Memory B cell (primary cell): Measurements from ENCODE around the gene MED15.

Experiments
- ATAC-seq: fragments of 150-1000 bp; cut with Tn5 transposase; 2 replicates; pipeline ENCODE4 v1.10.0; 2021; ENCODE audit warnings: low read depth, mild to moderate bottlenecking, moderate library complexity
- DNase-seq, 2 donors: peaks; one replicate each; pipeline ENCODE4 v3.0.0; 2022; ENCODE audit warnings: low spot score in 2 of 2
- H3K27ac Mint-ChIP-seq: one replicate; pipeline ENCODE4 v1.8.0; 2022; ENCODE audit warnings: mild to moderate bottlenecking, moderate library complexity, mixed read lengths
- H3K27me3 Mint-ChIP-seq: one replicate; pipeline ENCODE4 v1.8.0; 2022; ENCODE audit warnings: mixed read lengths
- H3K36me3 Mint-ChIP-seq: one replicate; pipeline ENCODE4 v1.8.0; 2022; ENCODE audit warnings: mild to moderate bottlenecking, mixed read lengths
- H3K4me1 Mint-ChIP-seq: one replicate; pipeline ENCODE4 v1.8.0; 2022; ENCODE audit warnings: mixed read lengths
- H3K4me3 Mint-ChIP-seq: one replicate; pipeline ENCODE4 v1.8.0; 2022; ENCODE audit warnings: mild to moderate bottlenecking, moderate library complexity, mixed read lengths
- H3K9me3 Mint-ChIP-seq: one replicate; pipeline ENCODE4 v1.8.0; 2022; ENCODE audit warnings: mixed read lengths

Gene MED15

DNA sequence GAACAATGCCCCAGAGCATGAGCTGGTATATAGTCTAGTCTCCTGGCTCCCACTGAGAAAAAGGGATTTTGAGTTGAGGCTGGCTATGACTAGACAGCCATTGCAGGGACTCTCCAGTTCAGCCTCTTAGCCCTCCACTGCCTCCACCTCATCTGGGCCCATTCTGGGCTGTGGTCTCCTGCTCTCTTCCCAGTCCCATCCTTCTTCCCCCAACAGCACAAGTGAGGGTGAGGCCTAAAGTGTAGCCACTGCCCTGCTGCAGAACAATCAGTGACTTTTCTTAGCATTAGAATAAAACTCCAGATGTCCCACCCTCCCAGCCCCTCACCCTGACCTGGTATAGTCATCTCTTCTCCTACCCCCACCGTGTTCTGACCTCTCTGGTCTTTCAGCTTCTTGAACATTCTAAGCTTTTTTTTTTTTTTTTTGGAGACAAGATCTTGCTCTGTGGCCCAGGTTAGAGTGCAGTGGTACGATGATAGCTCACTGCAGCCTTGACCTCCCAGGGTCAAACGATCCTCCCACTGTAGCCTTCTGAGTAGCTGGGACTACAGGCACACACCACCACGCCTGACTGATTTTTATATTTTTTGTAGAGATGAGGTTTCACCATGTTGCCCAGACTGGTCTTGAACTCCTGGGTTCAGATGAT lies 4.3 kb downstream of the MED15 start:
- no peak for DNase-seq
- peaks cover 3% of the 10 kb centered on the region for H3K36me3 Mint-ChIP-seq
- no peak for ATAC-seq
- peak overlapping the region; percentile 41 for H3K27ac Mint-ChIP-seq
- H3K4me3 Mint-ChIP-seq, result no peak overlapping the region
- H3K9me3 Mint-ChIP-seq, result no peaks in the 10 kb centered on the region
- no peaks in the 10 kb centered on the region for H3K27me3 Mint-ChIP-seq
- peaks cover 48% of the 10 kb centered on the region for H3K4me1 Mint-ChIP-seq

DNA sequence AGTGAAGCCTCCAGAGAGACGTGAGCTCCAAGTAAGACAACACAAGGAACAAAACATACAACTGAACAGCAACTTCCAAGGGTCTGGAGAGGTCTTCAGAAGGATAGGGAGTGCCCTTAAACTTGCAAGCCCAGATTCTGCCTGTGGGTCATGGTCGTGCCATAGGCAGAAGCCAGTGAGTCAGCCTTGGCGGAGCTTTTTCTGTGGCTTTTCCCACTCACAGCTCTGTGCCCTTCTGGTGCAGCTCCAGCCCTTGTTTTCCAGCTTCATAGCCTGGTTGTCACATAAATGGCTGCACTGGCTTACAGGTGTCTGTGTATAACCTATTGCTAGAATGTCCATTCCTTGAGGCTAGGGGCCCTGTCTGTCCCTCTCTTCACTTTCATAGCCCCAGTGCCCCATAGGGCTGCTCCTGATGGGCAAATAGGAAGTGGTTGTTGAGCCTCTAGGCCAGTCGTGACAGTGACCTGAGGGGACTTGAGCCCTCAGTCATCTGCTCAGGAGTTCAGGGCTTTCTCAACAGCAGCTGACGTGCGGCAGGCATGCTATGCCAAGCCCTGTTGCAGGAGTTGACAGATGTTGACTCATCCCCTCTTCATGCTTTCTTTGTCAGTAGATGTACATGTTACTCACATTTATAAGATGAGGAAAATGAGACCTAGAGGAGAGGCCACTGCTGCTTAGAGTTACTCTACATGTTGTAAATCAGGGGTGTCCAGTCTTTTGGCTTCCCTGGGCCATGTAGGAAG lies 7.4 kb downstream of the MED15 start:
- ATAC-seq (no peak), DNase-seq (no peak)
- Mint-ChIP-seq H3K4me1 (peaks cover 39% of the 10 kb centered on the region), H3K4me3 (no peak overlapping the region), H3K27me3 (no peaks in the 10 kb centered on the region), H3K36me3 (peaks cover 9% of the 10 kb centered on the region), H3K9me3 (no peaks in the 10 kb centered on the region), H3K27ac (peak overlapping the region; percentile 45)

GRCh38 chr22:20516399-20516798 lies 9.0 kb downstream of the MED15 start:
- H3K4me1 Mint-ChIP-seq, result peaks cover 35% of the 10 kb centered on the region
- ATAC-seq, result no peak

DNA sequence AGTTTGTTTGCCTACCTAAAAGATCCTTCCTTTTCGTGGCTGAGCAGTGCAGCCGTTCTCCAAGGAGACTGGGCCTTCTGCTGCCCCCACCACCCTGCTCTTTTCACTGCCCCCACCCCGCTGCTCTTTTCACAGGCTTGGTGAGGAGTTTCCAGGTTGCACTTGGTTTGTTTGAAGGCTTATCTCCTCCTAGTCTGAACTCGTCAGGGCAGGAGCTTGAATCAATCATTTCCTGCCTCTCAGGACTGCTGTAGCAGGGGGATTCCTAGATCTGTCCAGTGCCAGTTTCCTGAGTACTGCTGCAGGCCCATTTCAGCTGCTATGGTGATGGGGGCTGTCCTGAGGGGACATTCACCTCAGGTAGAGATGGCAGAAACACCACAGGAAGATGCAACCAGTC lies 10.0 kb downstream of the MED15 start:
- no peak overlapping the region for H3K27ac Mint-ChIP-seq
- no peak for ATAC-seq
- no peaks in the 10 kb centered on the region for H3K9me3 Mint-ChIP-seq
- H3K27me3 Mint-ChIP-seq, result no peaks in the 10 kb centered on the region
- peaks cover 30% of the 10 kb centered on the region for H3K4me1 Mint-ChIP-seq
- H3K36me3 Mint-ChIP-seq, result peaks cover 17% of the 10 kb centered on the region
- H3K4me3 Mint-ChIP-seq, result no peak overlapping the region
- DNase-seq, result no peak

More at GRCh38 chr22:20516399-20516798, 9.0 kb downstream of the MED15 start:
- H3K9me3 Mint-ChIP-seq, result no peaks in the 10 kb centered on the region
- H3K27ac Mint-ChIP-seq, result no peak overlapping the region
- peaks cover 12% of the 10 kb centered on the region for H3K36me3 Mint-ChIP-seq
- no peak overlapping the region for H3K4me3 Mint-ChIP-seq
- no peak for DNase-seq
- no peaks in the 10 kb centered on the region for H3K27me3 Mint-ChIP-seq

GRCh38 chr22:20517841-20518592 lies 10.6 kb downstream of the MED15 start:
- no peak for ATAC-seq

DNA sequence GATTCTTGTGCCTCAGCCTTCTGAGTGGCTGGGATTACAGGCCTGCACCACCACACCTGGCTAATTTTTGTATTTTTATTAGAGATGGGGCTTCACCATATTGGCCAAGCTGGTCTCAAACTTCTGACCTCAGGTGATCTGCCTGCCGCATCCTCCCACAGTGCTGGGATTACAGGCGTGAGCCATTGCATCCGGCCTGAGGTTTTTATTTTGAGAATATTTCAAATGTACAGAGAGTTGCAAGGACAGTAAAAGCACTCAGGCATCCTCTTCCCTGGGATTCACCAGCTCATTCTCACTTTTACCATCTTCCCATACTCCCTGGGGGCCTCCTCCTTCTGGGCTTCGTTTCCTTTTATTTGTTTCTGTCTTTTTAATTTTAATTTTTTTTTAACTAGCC lies 12.1 kb downstream of the MED15 start:
- H3K27ac Mint-ChIP-seq, result no peak overlapping the region
- peaks cover 36% of the 10 kb centered on the region for H3K4me1 Mint-ChIP-seq
- H3K4me3 Mint-ChIP-seq, result no peak overlapping the region
- ATAC-seq (no peak), DNase-seq (no peak)
- H3K36me3 Mint-ChIP-seq, result peaks cover 18% of the 10 kb centered on the region
- no peaks in the 10 kb centered on the region for H3K27me3 Mint-ChIP-seq
- H3K9me3 Mint-ChIP-seq, result no peaks in the 10 kb centered on the region

More at GRCh38 chr22:20517841-20518592, 10.6 kb downstream of the MED15 start:
- H3K4me1 Mint-ChIP-seq, result peaks cover 33% of the 10 kb centered on the region
- peak overlapping the region; percentile 65 for H3K27ac Mint-ChIP-seq
- H3K9me3 Mint-ChIP-seq, result no peaks in the 10 kb centered on the region
- DNase-seq, result no peak
- H3K27me3 Mint-ChIP-seq, result no peaks in the 10 kb centered on the region
- peaks cover 18% of the 10 kb centered on the region for H3K36me3 Mint-ChIP-seq
- no peak overlapping the region for H3K4me3 Mint-ChIP-seq

GRCh38 chr22:20520093-20520511 lies 12.7 kb downstream of the MED15 start:
- H3K27me3 Mint-ChIP-seq, result no peaks in the 10 kb centered on the region
- peaks cover 18% of the 10 kb centered on the region for H3K36me3 Mint-ChIP-seq
- no peak for DNase-seq
- no peak overlapping the region for H3K4me3 Mint-ChIP-seq
- peaks cover 36% of the 10 kb centered on the region for H3K4me1 Mint-ChIP-seq
- H3K9me3 Mint-ChIP-seq, result no peaks in the 10 kb centered on the region
- ATAC-seq, result no peak
- H3K27ac Mint-ChIP-seq, result no peak overlapping the region

DNA sequence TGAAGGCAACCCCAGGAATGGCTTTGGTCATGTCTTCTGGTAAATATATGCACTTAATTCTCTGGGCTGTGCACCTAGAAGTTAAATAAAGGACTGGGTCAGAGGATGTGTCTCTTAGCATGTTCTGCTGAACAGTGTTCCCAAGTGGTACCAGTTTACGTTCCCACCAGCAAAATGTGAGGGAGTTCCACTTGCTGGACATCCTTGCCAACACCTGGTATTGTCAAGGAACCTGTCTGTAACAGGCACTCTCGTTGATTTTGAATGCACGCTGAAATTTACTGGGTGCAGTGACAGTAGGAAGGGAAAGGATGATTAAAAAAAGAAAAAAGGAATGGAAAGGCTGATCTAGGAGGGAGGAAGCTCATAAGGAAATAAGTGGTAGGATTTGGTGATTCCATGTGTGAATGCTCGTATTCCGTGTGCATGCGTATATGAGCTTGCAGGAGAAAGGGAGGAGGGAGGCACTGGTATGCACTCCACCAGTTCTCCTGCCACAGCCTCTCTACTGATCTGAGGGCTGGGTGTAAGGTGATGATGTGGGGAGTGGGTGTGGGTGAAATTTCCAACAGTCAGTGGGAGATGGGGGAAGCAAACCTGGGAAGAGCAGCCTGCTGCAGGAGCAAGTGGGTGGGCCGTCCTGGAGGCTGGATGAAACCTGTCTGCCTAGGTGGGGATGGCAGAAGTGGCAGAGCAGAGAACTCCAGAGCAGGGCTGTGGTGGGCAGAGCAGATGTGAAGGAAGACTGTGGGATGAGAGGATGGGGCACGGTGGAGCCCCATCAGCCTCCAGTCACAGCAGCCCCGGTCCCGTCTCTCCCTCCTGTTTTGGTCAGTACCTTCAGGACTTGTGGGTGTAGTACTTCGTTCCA lies 15.0 kb downstream of the MED15 start:
- peaks cover 28% of the 10 kb centered on the region for H3K36me3 Mint-ChIP-seq

GRCh38 chr22:20523086-20523983 lies 15.9 kb downstream of the MED15 start:
- Mint-ChIP-seq H3K36me3 (peaks cover 28% of the 10 kb centered on the region), H3K27ac (peak overlapping the region; percentile 50), H3K9me3 (no peaks in the 10 kb centered on the region), H3K27me3 (no peaks in the 10 kb centered on the region), H3K4me1 (peaks cover 36% of the 10 kb centered on the region), H3K4me3 (no peak overlapping the region)
- ATAC-seq (no peak), DNase-seq (no peak)

More for the DNA sequence above, 15.0 kb downstream of the MED15 start:
- ATAC-seq (no peak), DNase-seq (no peak)
- peaks cover 42% of the 10 kb centered on the region for H3K4me1 Mint-ChIP-seq
- no peaks in the 10 kb centered on the region for H3K9me3 Mint-ChIP-seq
- no peak overlapping the region for H3K4me3 Mint-ChIP-seq
- no peaks in the 10 kb centered on the region for H3K27me3 Mint-ChIP-seq
- peak overlapping the region; percentile 22 for H3K27ac Mint-ChIP-seq

DNA sequence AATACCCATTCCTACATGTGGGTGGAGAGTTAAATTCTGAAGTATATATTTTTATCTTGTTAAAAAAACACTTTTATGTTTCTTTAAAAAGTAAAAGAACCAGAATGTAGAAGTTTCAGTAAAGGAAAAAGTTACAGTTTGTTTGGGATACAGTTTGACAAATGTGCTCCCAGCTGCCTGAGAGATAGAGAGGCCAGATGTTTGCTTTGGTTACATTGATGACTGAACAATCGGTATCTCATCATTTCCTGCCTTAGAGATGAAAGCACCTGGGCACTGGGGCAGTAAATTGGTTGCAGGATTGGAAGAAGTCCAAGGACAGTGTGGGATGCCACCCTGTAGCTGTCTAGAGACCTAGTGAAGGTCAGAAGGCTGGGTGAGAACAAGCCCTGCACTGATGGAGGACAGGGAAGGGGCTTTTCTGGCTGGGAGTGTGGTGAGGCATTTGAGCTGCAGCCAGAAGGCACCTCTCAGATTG lies 16.6 kb downstream of the MED15 start:
- H3K27me3 Mint-ChIP-seq, result no peaks in the 10 kb centered on the region
- peaks cover 27% of the 10 kb centered on the region for H3K36me3 Mint-ChIP-seq
- ATAC-seq (no peak), DNase-seq (no peak)
- H3K9me3 Mint-ChIP-seq, result no peaks in the 10 kb centered on the region
- peak overlapping the region; percentile 50 for H3K27ac Mint-ChIP-seq
- no peak overlapping the region for H3K4me3 Mint-ChIP-seq
- peaks cover 34% of the 10 kb centered on the region for H3K4me1 Mint-ChIP-seq

DNA sequence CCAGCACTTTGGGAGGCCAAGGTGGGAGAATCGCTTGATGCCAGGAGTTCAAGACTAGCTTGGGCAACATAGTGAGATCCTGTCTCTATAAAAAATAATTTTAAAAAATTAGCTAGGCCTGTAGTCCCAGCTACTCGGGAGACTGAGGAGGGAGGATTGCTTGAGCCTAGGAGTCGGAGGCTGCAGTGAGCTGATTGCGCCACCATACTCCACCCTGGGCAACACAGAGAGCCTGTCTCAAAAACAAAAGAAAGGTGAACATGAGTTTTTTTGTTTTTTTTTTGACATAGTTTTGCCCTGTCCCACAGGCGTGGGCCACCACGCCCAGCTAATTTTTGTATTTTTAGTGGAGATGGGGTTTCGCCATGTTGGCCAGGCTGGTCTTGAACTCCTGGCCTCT lies 17.6 kb downstream of the MED15 start:
- Mint-ChIP-seq H3K4me3 (no peak overlapping the region), H3K27ac (no peak overlapping the region), H3K9me3 (no peaks in the 10 kb centered on the region), H3K36me3 (peaks cover 26% of the 10 kb centered on the region), H3K27me3 (no peaks in the 10 kb centered on the region), H3K4me1 (peaks cover 33% of the 10 kb centered on the region)
- ATAC-seq (no peak), DNase-seq (no peak)

GRCh38 chr22:20526305-20526627 lies 18.9 kb downstream of the MED15 start:
- Mint-ChIP-seq H3K9me3 (no peaks in the 10 kb centered on the region), H3K36me3 (peaks cover 24% of the 10 kb centered on the region), H3K4me1 (peaks cover 30% of the 10 kb centered on the region), H3K4me3 (no peak overlapping the region), H3K27ac (no peak overlapping the region), H3K27me3 (no peaks in the 10 kb centered on the region)
- no peak for ATAC-seq
- no peak for DNase-seq
